ENCODE data around the gene BABAM2.

GRCh38 chr2:28282861-28283646 is 392.5 kb downstream of the BABAM2 start:
- no peak for TF ChIP-seq CTCF (IDR thresholded peaks at IDR 0.05)
- no peak for TF ChIP-seq POLR2A (IDR thresholded peaks at IDR 0.05)

Measured in transverse colon (tissue), 3 donors.